ENCODE data around the gene SRGAP2B. TPM values are rescaled to one million over a fixed set of nuclear protein-coding genes. Genes with fewer than 3 reads are reported as not detected.
"Not testable (repeated sequence)": the region's sequence is repeated elsewhere in the genome, so short reads cannot be mapped to it uniquely, and the experiment has no call there.

SRGAP2B gene
- polyA plus RNA-seq, 1 donor (not counting 4 experiments of a cell fraction or from before 2014, with no cell fraction given): 11.0 TPM

DNA sequence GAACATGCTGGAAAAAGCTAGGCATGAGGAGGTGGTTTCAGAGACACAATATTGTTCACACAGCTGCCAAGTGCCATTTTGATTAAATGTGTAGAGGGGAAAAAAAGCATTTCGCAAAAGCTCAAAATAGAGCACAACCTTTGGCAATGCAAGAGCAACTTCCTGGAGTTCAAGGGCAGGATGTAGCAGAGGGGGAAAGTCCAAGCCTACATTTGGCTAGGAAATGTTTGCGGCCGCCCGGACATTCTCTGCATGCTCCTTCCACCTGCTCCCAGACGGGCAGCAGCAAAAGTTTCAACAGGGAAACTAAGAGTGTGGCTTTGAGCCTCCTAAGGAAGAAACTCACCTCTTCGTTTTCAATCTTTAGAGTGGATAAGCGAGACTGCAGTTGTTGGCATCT is 202.1 kb downstream of the SRGAP2B start:
- H3K36me3 ChIP-seq (ENCODE audit: control insufficient read depth in 2 of 2, extremely low read depth in 1 of 2, insufficient read depth in 2 of 2, low read length in 2 of 2); H3K27ac ChIP-seq (ENCODE audit: control insufficient read depth, insufficient read depth, low read length); H3K9me3 ChIP-seq (ENCODE audit: control insufficient read depth, low read depth, low read length); H3K27me3 ChIP-seq (ENCODE audit: control insufficient read depth, extremely low read depth, insufficient read depth, low read length); H3K4me3 ChIP-seq (ENCODE audit: control insufficient read depth in 2 of 3, extremely low read depth in 1 of 3, insufficient read depth in 2 of 3, low read depth in 1 of 3, low read length in 3 of 3); H3K9ac ChIP-seq (ENCODE audit: control insufficient read depth, extremely low read depth, insufficient read depth, low read length); H3K9me1 ChIP-seq (ENCODE audit: control insufficient read depth, extremely low read depth, insufficient read depth, low read length); FAIRE-seq; dilution Hi-C loops (cut with MboI; ENCODE audit: extremely low pct_ligation_motif_present, low sequenced_read_pairs); H3K4me1 ChIP-seq (ENCODE audit: control insufficient read depth, extremely low read depth, insufficient read depth, low read length); H3K4me2 ChIP-seq (ENCODE audit: control insufficient read depth, extremely low read depth, insufficient read depth, low read depth, low read length); H4K20me1 ChIP-seq (ENCODE audit: control insufficient read depth, extremely low read depth, insufficient read depth, low read length); H3K79me2 ChIP-seq (ENCODE audit: control insufficient read depth, insufficient read depth, low read length); H2AFZ ChIP-seq (ENCODE audit: control insufficient read depth, low read length); DNase-seq (ENCODE audit: low read depth, low spot score): not testable (repeated sequence)

DNA sequence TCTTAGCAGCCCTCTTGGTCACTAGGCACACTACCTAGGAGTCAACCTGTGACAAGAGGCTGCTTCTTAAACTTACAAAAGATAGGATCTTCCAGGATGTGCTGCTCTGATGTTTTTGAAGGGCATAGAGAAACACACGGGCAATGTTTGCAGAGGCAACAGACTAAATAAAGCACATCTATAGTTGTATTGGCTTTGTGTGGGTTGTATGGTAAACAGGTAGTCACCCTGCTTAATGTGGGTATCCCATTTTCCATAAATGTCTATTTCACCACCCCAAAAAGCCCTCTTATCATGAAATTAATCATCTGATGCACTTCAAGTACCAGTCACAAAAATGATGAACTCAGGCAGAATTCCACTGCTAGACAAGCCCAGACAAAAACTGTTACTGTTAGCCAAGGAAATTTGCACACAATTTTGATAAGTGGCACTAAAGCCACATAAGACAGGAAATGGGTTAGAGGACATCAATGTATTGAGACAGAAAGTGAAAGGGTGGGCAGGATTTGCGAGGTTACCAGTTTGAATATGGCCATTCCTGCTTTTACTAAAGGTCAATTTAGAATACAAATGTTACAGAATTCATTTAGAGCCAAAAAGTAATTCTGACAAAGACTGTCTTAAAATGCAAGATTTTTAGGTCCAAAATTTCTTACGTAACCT is 205.5 kb downstream of the SRGAP2B start:
- H3K27ac ChIP-seq (ENCODE audit: control insufficient read depth, insufficient read depth, low read length); H3K4me2 ChIP-seq (ENCODE audit: control insufficient read depth, extremely low read depth, insufficient read depth, low read depth, low read length); H3K9me3 ChIP-seq (ENCODE audit: control insufficient read depth, low read depth, low read length); H3K36me3 ChIP-seq (ENCODE audit: control insufficient read depth in 2 of 2, extremely low read depth in 1 of 2, insufficient read depth in 2 of 2, low read length in 2 of 2); DNase-seq (ENCODE audit: low read depth, low spot score); H3K27me3 ChIP-seq (ENCODE audit: control insufficient read depth, extremely low read depth, insufficient read depth, low read length); FAIRE-seq; H3K79me2 ChIP-seq (ENCODE audit: control insufficient read depth, insufficient read depth, low read length); H4K20me1 ChIP-seq (ENCODE audit: control insufficient read depth, extremely low read depth, insufficient read depth, low read length); H3K4me3 ChIP-seq (ENCODE audit: control insufficient read depth in 2 of 3, extremely low read depth in 1 of 3, insufficient read depth in 2 of 3, low read depth in 1 of 3, low read length in 3 of 3); H3K4me1 ChIP-seq (ENCODE audit: control insufficient read depth, extremely low read depth, insufficient read depth, low read length); H3K9me1 ChIP-seq (ENCODE audit: control insufficient read depth, extremely low read depth, insufficient read depth, low read length); H2AFZ ChIP-seq (ENCODE audit: control insufficient read depth, low read length); dilution Hi-C loops (cut with MboI; ENCODE audit: extremely low pct_ligation_motif_present, low sequenced_read_pairs); H3K9ac ChIP-seq (ENCODE audit: control insufficient read depth, extremely low read depth, insufficient read depth, low read length): not testable (repeated sequence)

DNA sequence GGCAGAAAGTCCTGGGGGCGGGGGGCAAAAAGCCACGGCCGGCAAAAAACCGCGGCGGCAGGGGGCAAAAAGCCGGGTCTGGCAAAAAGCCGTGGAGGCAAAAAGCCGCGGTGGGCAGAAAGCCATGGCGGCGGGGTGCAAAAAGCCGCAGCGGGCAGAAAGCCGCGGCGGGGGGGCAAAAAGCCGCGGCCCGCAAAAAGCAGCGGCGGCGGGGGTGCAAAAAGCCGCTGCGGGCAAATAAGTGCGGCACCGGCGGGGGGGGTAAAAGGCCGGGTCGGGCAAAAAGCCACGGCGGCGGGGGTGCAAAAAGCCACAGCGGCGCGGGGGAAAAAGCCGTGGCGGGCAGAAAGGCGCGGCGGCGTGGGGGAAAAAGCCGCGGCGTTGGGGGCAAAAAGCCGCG is 212.1 kb downstream of the SRGAP2B start:
- H3K9me3 ChIP-seq (ENCODE audit: control insufficient read depth, low read depth, low read length); H3K4me1 ChIP-seq (ENCODE audit: control insufficient read depth, extremely low read depth, insufficient read depth, low read length); DNase-seq (ENCODE audit: low read depth, low spot score); H2AFZ ChIP-seq (ENCODE audit: control insufficient read depth, low read length); H3K27ac ChIP-seq (ENCODE audit: control insufficient read depth, insufficient read depth, low read length); H3K9ac ChIP-seq (ENCODE audit: control insufficient read depth, extremely low read depth, insufficient read depth, low read length); H3K27me3 ChIP-seq (ENCODE audit: control insufficient read depth, extremely low read depth, insufficient read depth, low read length); FAIRE-seq; H3K36me3 ChIP-seq (ENCODE audit: control insufficient read depth in 2 of 2, extremely low read depth in 1 of 2, insufficient read depth in 2 of 2, low read length in 2 of 2); H3K79me2 ChIP-seq (ENCODE audit: control insufficient read depth, insufficient read depth, low read length); dilution Hi-C loops (cut with MboI; ENCODE audit: extremely low pct_ligation_motif_present, low sequenced_read_pairs); H4K20me1 ChIP-seq (ENCODE audit: control insufficient read depth, extremely low read depth, insufficient read depth, low read length); H3K9me1 ChIP-seq (ENCODE audit: control insufficient read depth, extremely low read depth, insufficient read depth, low read length): not testable (repeated sequence)
- Histone ChIP-seq H3K4me3 (ENCODE audit: control insufficient read depth in 2 of 3, extremely low read depth in 1 of 3, insufficient read depth in 2 of 3, low read depth in 1 of 3, low read length in 3 of 3) (peak overlapping the region in 2 of 3 experiments; percentile 34 to 35), H3K4me2 (ENCODE audit: control insufficient read depth, extremely low read depth, insufficient read depth, low read depth, low read length) (peak overlapping the region; percentile 27)
- TF ChIP-seq EZH2 (IDR thresholded peaks at IDR 0.05; ENCODE audit: low read length): peak; percentile 49

DNA sequence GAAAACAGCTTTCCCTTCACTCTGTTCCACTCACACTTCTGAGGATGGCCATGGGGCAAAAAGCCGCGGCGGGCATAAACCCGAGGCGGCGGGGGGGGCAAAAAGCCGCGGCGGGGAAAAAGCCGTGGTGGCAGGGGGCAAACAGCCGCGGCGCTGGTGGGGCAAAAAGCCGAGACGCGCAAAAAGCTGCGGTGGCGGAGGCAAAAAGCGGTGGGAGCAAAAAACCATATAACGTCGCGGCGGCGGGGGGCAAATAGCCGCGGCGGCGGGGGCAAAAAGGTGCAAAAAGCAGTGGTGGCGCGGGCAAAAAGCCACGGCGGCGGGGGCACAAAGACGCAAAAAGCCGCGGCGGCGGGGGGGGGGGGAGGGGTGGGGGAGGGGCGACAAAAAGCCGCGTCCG is 212.8 kb downstream of the SRGAP2B start:
- H3K27ac ChIP-seq (ENCODE audit: control insufficient read depth, insufficient read depth, low read length); DNase-seq (ENCODE audit: low read depth, low spot score): not testable (repeated sequence)

DNA sequence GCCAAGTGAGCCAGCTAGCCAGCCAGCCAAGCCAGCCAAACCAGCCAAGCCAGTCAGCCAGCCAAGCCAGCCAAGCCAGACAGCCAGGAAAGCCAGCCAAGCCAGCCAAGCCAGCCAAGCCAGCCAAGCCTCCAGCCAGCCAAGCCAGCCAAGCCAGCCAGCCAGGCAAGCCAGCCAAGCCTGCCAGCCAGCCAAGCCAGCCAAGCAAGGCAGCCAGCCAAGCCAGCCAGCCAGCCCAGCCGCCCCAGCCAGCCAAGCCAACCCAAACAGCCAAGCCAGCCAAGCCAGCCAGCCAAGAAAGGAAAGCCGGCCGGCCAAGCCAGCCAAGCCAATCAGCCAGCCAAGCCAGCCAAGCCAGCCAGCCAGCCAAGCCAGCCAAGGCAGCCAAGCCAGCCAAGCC is 236.5 kb downstream of the SRGAP2B start:
- H3K27me3 ChIP-seq (ENCODE audit: control insufficient read depth, extremely low read depth, insufficient read depth, low read length); H3K4me1 ChIP-seq (ENCODE audit: control insufficient read depth, extremely low read depth, insufficient read depth, low read length); H4K20me1 ChIP-seq (ENCODE audit: control insufficient read depth, extremely low read depth, insufficient read depth, low read length); H3K4me3 ChIP-seq (ENCODE audit: control insufficient read depth in 2 of 3, extremely low read depth in 1 of 3, insufficient read depth in 2 of 3, low read depth in 1 of 3, low read length in 3 of 3); dilution Hi-C loops (cut with MboI; ENCODE audit: extremely low pct_ligation_motif_present, low sequenced_read_pairs); H3K9me3 ChIP-seq (ENCODE audit: control insufficient read depth, low read depth, low read length); H3K9me1 ChIP-seq (ENCODE audit: control insufficient read depth, extremely low read depth, insufficient read depth, low read length); H3K36me3 ChIP-seq (ENCODE audit: control insufficient read depth in 2 of 2, extremely low read depth in 1 of 2, insufficient read depth in 2 of 2, low read length in 2 of 2); H3K79me2 ChIP-seq (ENCODE audit: control insufficient read depth, insufficient read depth, low read length); H3K9ac ChIP-seq (ENCODE audit: control insufficient read depth, extremely low read depth, insufficient read depth, low read length); H2AFZ ChIP-seq (ENCODE audit: control insufficient read depth, low read length); H3K4me2 ChIP-seq (ENCODE audit: control insufficient read depth, extremely low read depth, insufficient read depth, low read depth, low read length); FAIRE-seq; DNase-seq (ENCODE audit: low read depth, low spot score); H3K27ac ChIP-seq (ENCODE audit: control insufficient read depth, insufficient read depth, low read length): not testable (repeated sequence)

More for the DNA sequence above, 212.8 kb downstream of the SRGAP2B start:
- H3K4me1 ChIP-seq (ENCODE audit: control insufficient read depth, extremely low read depth, insufficient read depth, low read length); H2AFZ ChIP-seq (ENCODE audit: control insufficient read depth, low read length); dilution Hi-C loops (cut with MboI; ENCODE audit: extremely low pct_ligation_motif_present, low sequenced_read_pairs); H3K27me3 ChIP-seq (ENCODE audit: control insufficient read depth, extremely low read depth, insufficient read depth, low read length); H4K20me1 ChIP-seq (ENCODE audit: control insufficient read depth, extremely low read depth, insufficient read depth, low read length); H3K4me2 ChIP-seq (ENCODE audit: control insufficient read depth, extremely low read depth, insufficient read depth, low read depth, low read length); H3K4me3 ChIP-seq (ENCODE audit: control insufficient read depth in 2 of 3, extremely low read depth in 1 of 3, insufficient read depth in 2 of 3, low read depth in 1 of 3, low read length in 3 of 3); H3K9me1 ChIP-seq (ENCODE audit: control insufficient read depth, extremely low read depth, insufficient read depth, low read length); H3K9me3 ChIP-seq (ENCODE audit: control insufficient read depth, low read depth, low read length); H3K9ac ChIP-seq (ENCODE audit: control insufficient read depth, extremely low read depth, insufficient read depth, low read length); H3K79me2 ChIP-seq (ENCODE audit: control insufficient read depth, insufficient read depth, low read length); H3K36me3 ChIP-seq (ENCODE audit: control insufficient read depth in 2 of 2, extremely low read depth in 1 of 2, insufficient read depth in 2 of 2, low read length in 2 of 2); FAIRE-seq: not testable (repeated sequence)
